HepG2 (cell line): ENCODE measurements around the gene WDR27. TPM values are rescaled to one million over a fixed set of nuclear protein-coding genes. Genes with fewer than 3 reads are reported as not detected.
A peak's percentile ranks its signal among the peaks of the same experiment; 100 is the strongest.

Experiments
- ATAC-seq: fragments of 200-7000 bp; cut with Tn5 transposase; 3 replicates; pipeline ENCODE4 v1.9.1; 2020; ENCODE audit warnings: mild to moderate bottlenecking, moderate library complexity
- BruUV-seq: library from RNA; stranded (reverse); fragments of 400-500 nt; replicated peaks from 2 replicates; lab custom pipeline; 2021; lab: Mats Ljungman, UMichigan
- CTCF ChIA-PET: fragments of 300-600 bp; formaldehyde crosslinking; extraction: SDS; loops from one replicate; lab custom pipeline; 2021; ENCODE audit warnings: low total read pairs, inconsistent platforms, low intra/inter-chr PET ratio; lab: Yijun Ruan, JAX
- POLR2A ChIA-PET: fragments of 350-600 bp; sonication (Branson Sonifier 250); formaldehyde crosslinking; loops from one replicate; lab custom pipeline; 2020; ENCODE audit warnings: antibody characterized with exemption, inconsistent platforms; lab: Yijun Ruan, JAX
- DNase-seq: peaks from one replicate; pipeline ENCODE4 v3.0.0-alpha.2; 2015; ENCODE audit warnings: low spot score
- FAIRE-seq: peaks from 3 replicates; lab custom pipeline; 2011; peaks lifted over from hg19 to GRCh38; lab: Jason Lieb, UNC
- H2AFZ ChIP-seq: one replicate; pipeline ENCODE4 v1.6.1; 2011; ENCODE audit warnings: low read length, inconsistent platforms
- H3K27ac ChIP-seq: fragments of 300-600 bp; 3 replicates; pipeline ENCODE4 v1.8.0; 2011; ENCODE audit warnings: mixed run types, mild to moderate bottlenecking, mixed read lengths, low read length, inconsistent platforms; ENCODE audit not compliant: insufficient read depth; ENCODE audit errors: extremely low read length
- H3K27me3 ChIP-seq, 2 experiments: fragments of 200-600 bp in 1 of 2; 2 replicates in 1 of 2; 3 replicates in 1 of 2; pipeline versions ENCODE4 v1.6.0 to v1.8.0; 2011; ENCODE audit warnings: low read length in 2 of 2, mild to moderate bottlenecking in 2 of 2, moderate library complexity in 2 of 2, inconsistent platforms in 1 of 2; ENCODE audit not compliant: insufficient read depth in 2 of 2, control insufficient read depth in 1 of 2
- H3K36me3 ChIP-seq, 2 experiments: fragments of 200-600 bp in 1 of 2; replicated peaks in 1 of 2; 2 replicates in 1 of 2; 3 replicates in 1 of 2; pipeline versions ENCODE4 v1.5.1 to v1.8.0; 2011; ENCODE audit warnings: low read length in 2 of 2, inconsistent platforms in 1 of 2; ENCODE audit not compliant: insufficient read depth in 2 of 2, control insufficient read depth in 1 of 2
- H3K4me1 ChIP-seq: 2 replicates; pipeline ENCODE4 v1.5.1; 2012; ENCODE audit warnings: low read length, inconsistent platforms; ENCODE audit not compliant: insufficient read depth
- H3K4me2 ChIP-seq: 2 replicates; pipeline ENCODE4 v1.6.0; 2011; ENCODE audit warnings: low read depth, low read length, inconsistent platforms
- H3K4me3 ChIP-seq, 3 experiments: fragments of 200-600 bp in 1 of 3; sonication (generic), shearing (Covaris generic) in 1 of 3; replicated peaks in 1 of 3; 2 replicates each; pipeline ENCODE4 v1.5.1; 2011 to 2016; ENCODE audit warnings: low read length in 3 of 3, inconsistent platforms in 2 of 3, low read depth in 2 of 3, mild to moderate bottlenecking in 2 of 3, control low read depth in 1 of 3, mixed read lengths in 1 of 3; ENCODE audit not compliant: insufficient read depth in 1 of 3
- H3K79me2 ChIP-seq: one replicate; pipeline ENCODE4 v1.6.1; 2011; ENCODE audit warnings: low read length, inconsistent platforms; ENCODE audit not compliant: insufficient read depth
- H3K9ac ChIP-seq: 2 replicates; pipeline ENCODE4 v1.6.0; 2011; ENCODE audit warnings: mild to moderate bottlenecking, low read depth, low read length, inconsistent platforms; ENCODE audit not compliant: insufficient read depth
- H3K9me3 ChIP-seq: 2 replicates; pipeline ENCODE4 v1.5.1; 2012; ENCODE audit warnings: mild to moderate bottlenecking, low read length
- H4K20me1 ChIP-seq: 2 replicates; pipeline ENCODE4 v1.6.0; 2011; ENCODE audit warnings: inconsistent platforms, mild to moderate bottlenecking, low read length, moderate library complexity; ENCODE audit not compliant: insufficient read depth
- SALL2 ChIP-seq: sonication (generic); formaldehyde crosslinking; IDR thresholded peaks from 2 replicates; pipeline ENCODE4 v1.8.1; 2023; ENCODE audit warnings: mild to moderate bottlenecking, missing genetic modification reagents, inconsistent platforms
- SOX6 ChIP-seq, 2 experiments: fragments of 450-650 bp in 1 of 2; sonication (generic) in 1 of 2; formaldehyde crosslinking in 1 of 2; IDR thresholded peaks; 2 replicates each; pipeline versions ENCODE4 v1.4.0 to v1.6.1; 2017 to 2020; ENCODE audit warnings: antibody characterized with exemption in 1 of 2, mild to moderate bottlenecking in 1 of 2, missing genetic modification reagents in 1 of 2
- ZBTB20 ChIP-seq: sonication (generic); formaldehyde crosslinking; IDR thresholded peaks from 2 replicates; pipeline ENCODE4 v1.8.1; 2023; ENCODE audit warnings: missing genetic modification reagents, low read depth, mild to moderate bottlenecking, borderline replicate concordance
- ZFP91 ChIP-seq: sonication (generic); formaldehyde crosslinking; IDR thresholded peaks from 2 replicates; pipeline ENCODE4 v1.9.0; 2022; ENCODE audit warnings: missing genetic modification reagents, mild to moderate bottlenecking, borderline replicate concordance
- ZNF230 ChIP-seq: sonication (generic); formaldehyde crosslinking; IDR thresholded peaks from 2 replicates; pipeline ENCODE4 v1.4.0; 2020; ENCODE audit warnings: mild to moderate bottlenecking, missing genetic modification reagents
- ZNF274 ChIP-seq: sonication (generic); formaldehyde crosslinking; IDR thresholded peaks from 2 replicates; pipeline ENCODE4 v1.5.1; 2020; ENCODE audit warnings: mild to moderate bottlenecking, missing genetic modification reagents
- ZNF276 ChIP-seq: sonication (generic); formaldehyde crosslinking; IDR thresholded peaks from 2 replicates; pipeline ENCODE4 v1.4.0; 2020; ENCODE audit warnings: mild to moderate bottlenecking, low read depth, missing genetic modification reagents
- ZNF326 ChIP-seq: sonication (generic); formaldehyde crosslinking; IDR thresholded peaks from 2 replicates; pipeline ENCODE4 v1.4.0; 2020; ENCODE audit warnings: missing genetic modification reagents, borderline replicate concordance
- ZNF33A ChIP-seq: sonication (generic); formaldehyde crosslinking; IDR thresholded peaks from 2 replicates; pipeline ENCODE4 v1.5.1; 2020; ENCODE audit warnings: missing genetic modification reagents, mild to moderate bottlenecking, moderate library complexity, borderline replicate concordance
- ZNF775 ChIP-seq: sonication (generic); formaldehyde crosslinking; IDR thresholded peaks from 2 replicates; pipeline ENCODE4 v1.4.0; 2020; ENCODE audit warnings: missing genetic modification reagents, mild to moderate bottlenecking, moderate library complexity, borderline replicate concordance
- ZNF83 ChIP-seq: sonication (generic); formaldehyde crosslinking; IDR thresholded peaks from 2 replicates; pipeline ENCODE4 v1.4.0; 2020; ENCODE audit warnings: missing genetic modification reagents, mild to moderate bottlenecking, borderline replicate concordance
- WGBS: methylation state at CpG from one replicate; pipeline ENCODE4 v1.1.6; 2017; ENCODE audit warnings: low lambda C conversion rate; 5-methylcytosine and 5-hydroxymethylcytosine counted together
- in situ Hi-C: cut with HindIII; loops from 2 replicates; pipeline ENCODE4 v1.10.0; 2017; ENCODE audit warnings: low pct_unique_long_range_greater_than_20kb; ENCODE audit not compliant: extremely low pct_ligation_motif_present
- intact Hi-C: fragments of 100-400 bp; cut with micrococcal nuclease; formaldehyde crosslinking; loops from one replicate; pipeline ENCODE4 v1.10.0; 2022; ENCODE audit not compliant: unreplicated experiment
- polyA plus RNA-seq, 8 experiments: library from polyadenylated mRNA; depleted of rRNA in 3 of 8; stranded (reverse) in 7 of 8; unstranded in 1 of 8; fragments of >200 nt; fragmentation: Illumina TruSeq in 4 of 8; extraction: Trizol in 4 of 8; gene quantifications; 2 replicates each; pipeline versions ENCODE4 v1.2.1 to v1.2.3, GENCODE V29; 2011 to 2016; ENCODE audit warnings: low read depth in 4 of 8, missing spikeins in 1 of 8, mixed read lengths in 1 of 8; ENCODE audit not compliant: insufficient read depth in 1 of 8
- total RNA-seq, 5 experiments: library from RNA; depleted of rRNA; stranded (reverse); fragments of >200 nt; fragmentation: Illumina TruSeq; extraction: Trizol; gene quantifications; 2 replicates each; pipeline ENCODE4 v1.2.3, GENCODE V29; 2016; ENCODE audit warnings: low read depth in 1 of 5
- TF ChIP-seq, protein P1 (sequence below): IDR thresholded peaks from 2 replicates; pipeline ENCODE4 v1.6.1; 2016; ENCODE audit warnings: low read depth, borderline replicate concordance
- TF ChIP-seq, protein P2 (sequence below): sonication (generic); formaldehyde crosslinking; IDR thresholded peaks from 2 replicates; pipeline ENCODE4 v1.4.0; 2020; ENCODE audit warnings: missing genetic modification reagents

Gene WDR27
- total and polyA plus RNA-seq, 2 of the 13 experiments (the other 11 are each of a cell fraction or from before 2014, with no cell fraction given), result 34.1 to 80.3 TPM

GRCh38 chr6:169701311-169701953 lies 397 bp downstream of the WDR27 start (continued):
- TF ChIP-seq ZNF230, result no peak
- peak; percentile 95 for TF ChIP-seq ZNF33A (CRISPR knock-in tag)
- TF ChIP-seq ZFP91 (CRISPR knock-in tag), result no peak
- TF ChIP-seq, protein P1, sequence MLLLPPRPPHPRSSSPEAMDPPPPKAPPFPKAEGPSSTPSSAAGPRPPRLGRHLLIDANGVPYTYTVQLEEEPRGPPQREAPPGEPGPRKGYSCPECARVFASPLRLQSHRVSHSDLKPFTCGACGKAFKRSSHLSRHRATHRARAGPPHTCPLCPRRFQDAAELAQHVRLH (CRISPR knock-in tag), result no peak
- no peak for TF ChIP-seq SOX6 (IDR thresholded peaks at IDR 0.05)
- TF ChIP-seq SOX6 (CRISPR knock-in tag; IDR thresholded peaks at IDR 0.05), result peak; percentile 56; the same call in 1 of the 2 replicates
- TF ChIP-seq ZNF775 (CRISPR knock-in tag), result no peak

DNA sequence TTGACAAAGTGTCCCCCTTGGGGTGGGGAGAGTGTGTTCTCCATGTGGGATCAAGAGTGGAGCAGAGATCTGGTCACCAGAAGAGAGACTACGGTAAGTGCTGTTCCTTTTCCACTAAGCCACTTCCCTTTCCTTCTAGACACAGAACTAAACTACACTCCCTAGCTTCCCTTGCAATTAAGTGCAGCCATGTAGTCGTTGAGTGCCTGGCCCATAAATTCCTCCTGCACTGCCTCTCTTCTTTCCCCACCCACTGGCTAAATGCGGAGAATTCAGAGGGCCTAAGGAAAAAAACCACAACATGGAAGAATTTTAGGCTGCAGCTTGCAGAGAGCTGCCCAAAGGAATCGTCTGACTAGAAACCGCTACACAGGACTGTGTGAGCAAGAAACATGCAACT lies 1.5 kb downstream of the WDR27 start:
- ChIA-PET POLR2A (interaction anchor here (7.6 kb wide), 1 partner anchor 23 kb away, joined by 81 read pairs; the partner anchor contains the start of gene PHF10), CTCF (no interaction called here)
- DNase-seq, result no peak
- peaks cover 21% of the 10 kb centered on the region for H4K20me1 ChIP-seq
- WGBS, result 73% methylated on average over 5 of the region's 5 CpGs
- H3K4me3 ChIP-seq, result peak overlapping the region in 2 of 3 experiments; percentile 87 to 98; a peak in 3 of 6 replicates
- BruUV-seq, result no TSS peak
- H3K27ac ChIP-seq, result no peak overlapping the region
- intact Hi-C loops (loop anchor here (5.0 to 10.0 kb wide), 3 partner anchors 607 to 852 kb away; partner anchors contain the start of genes FAM120B, PSMB1 and TBP), in situ Hi-C loops (no loop called here)
- H3K9me3 ChIP-seq, result no peaks in the 10 kb centered on the region
- peaks cover 38% of the 10 kb centered on the region for H3K4me1 ChIP-seq
- H3K9ac ChIP-seq, result peak overlapping the region; percentile 99
- H3K4me2 ChIP-seq, result peak overlapping the region; percentile 74
- no peaks in the 10 kb centered on the region; a peak in 1 of 5 replicates for H3K27me3 ChIP-seq
- peaks cover 58% of the 10 kb centered on the region for H3K79me2 ChIP-seq
- FAIRE-seq, result no peak
- no peak for ATAC-seq
- no peak overlapping the region for H2AFZ ChIP-seq
- peaks cover 1 to 4% of the 10 kb centered on the region in 2 experiments; a peak in 3 of 5 replicates for H3K36me3 ChIP-seq
- no peak for TF ChIP-seq ZBTB20 (CRISPR knock-in tag)
- no peak for TF ChIP-seq ZNF83 (CRISPR knock-in tag)
- no peak for TF ChIP-seq SALL2 (CRISPR knock-in tag)
- TF ChIP-seq, protein P2, sequence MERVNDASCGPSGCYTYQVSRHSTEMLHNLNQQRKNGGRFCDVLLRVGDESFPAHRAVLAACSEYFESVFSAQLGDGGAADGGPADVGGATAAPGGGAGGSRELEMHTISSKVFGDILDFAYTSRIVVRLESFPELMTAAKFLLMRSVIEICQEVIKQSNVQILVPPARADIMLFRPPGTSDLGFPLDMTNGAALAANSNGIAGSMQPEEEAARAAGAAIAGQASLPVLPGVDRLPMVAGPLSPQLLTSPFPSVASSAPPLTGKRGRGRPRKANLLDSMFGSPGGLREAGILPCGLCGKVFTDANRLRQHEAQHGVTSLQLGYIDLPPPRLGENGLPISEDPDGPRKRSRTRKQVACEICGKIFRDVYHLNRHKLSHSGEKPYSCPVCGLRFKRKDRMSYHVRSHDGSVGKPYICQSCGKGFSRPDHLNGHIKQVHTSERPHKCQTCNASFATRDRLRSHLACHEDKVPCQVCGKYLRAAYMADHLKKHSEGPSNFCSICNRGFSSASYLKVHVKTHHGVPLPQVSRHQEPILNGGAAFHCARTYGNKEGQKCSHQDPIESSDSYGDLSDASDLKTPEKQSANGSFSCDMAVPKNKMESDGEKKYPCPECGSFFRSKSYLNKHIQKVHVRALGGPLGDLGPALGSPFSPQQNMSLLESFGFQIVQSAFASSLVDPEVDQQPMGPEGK (CRISPR knock-in tag), result no peak
- no peak for TF ChIP-seq ZNF274
- TF ChIP-seq ZNF276 (CRISPR knock-in tag), result no peak
- no peak for TF ChIP-seq ZNF326
